Stimulated activated CD4-positive, alpha-beta T cell treated with anti-CD3 and anti-CD28 coated beads, Interleukin-2, amount 100 ng/mL, for 48 hours (primary cell): ENCODE data around the gene PRCC.

ENCODE experiments used
- DNase-seq, 2 donors: peaks; one replicate each; pipeline ENCODE4 v3.0.0-alpha.2; 2020

Gene PRCC

GRCh38 chr1:156767101-156767878 lies at the start of gene PRCC:
TSS of gene PRCC (plus strand) at chr1:156767535. CDS start at chr1:156767772, 237 bp downstream.
- DNase-seq, result peak; percentile 88

GRCh38 chr1:156721131-156721530 lies 46.2 kb upstream of the PRCC start:
- DNase-seq, result no peak

GRCh38 chr1:156721535-156721934 lies 45.8 kb upstream of the PRCC start:
- DNase-seq, result no peak

- DNase-seq, result peak; percentile 77 to 79
Measured at GRCh38 chr1:156725683-156726280, 41.6 kb upstream of the PRCC start.

- DNase-seq, result peak; percentile 53 to 64
Measured at GRCh38 chr1:156726549-156727226, 40.6 kb upstream of the PRCC start.

GRCh38 chr1:156727492-156727891 lies 39.8 kb upstream of the PRCC start:
- no peak for DNase-seq

GRCh38 chr1:156727926-156728598 lies 39.3 kb upstream of the PRCC start, which contains the start of gene METTL25B:
TSS of gene METTL25B (plus strand) at chr1:156728469. CDS start at chr1:156729105, 636 bp downstream.
- DNase-seq, result peak; percentile 75 to 76

GRCh38 chr1:156728599-156729462 lies 38.5 kb upstream of the PRCC start, which contains the start of gene ISG20L2:
TSS of gene ISG20L2 (minus strand) at chr1:156728766. CDS start at chr1:156727652, 1,114 bp downstream.
- DNase-seq, result peak; percentile 86 to 89

GRCh38 chr1:156733989-156734584 lies 33.2 kb upstream of the PRCC start:
- no peak for DNase-seq

- DNase-seq, result no peak
Measured at GRCh38 chr1:156738407-156738806, 28.9 kb upstream of the PRCC start.

GRCh38 chr1:156738916-156739315 lies 28.4 kb upstream of the PRCC start:
- DNase-seq, result no peak

GRCh38 chr1:156740237-156740740 lies 27.0 kb upstream of the PRCC start:
- no peak for DNase-seq

GRCh38 chr1:156740741-156741480 lies 26.4 kb upstream of the PRCC start, which contains the start of gene MRPL24:
TSS of gene MRPL24 (minus strand) at chr1:156741088. CDS start at chr1:156738704, 2,384 bp downstream.
- DNase-seq, result peak; percentile 87 to 91

- DNase-seq, result peak in 1 of 2 donors; percentile 33
Measured at GRCh38 chr1:156741481-156741983, 25.8 kb upstream of the PRCC start.

GRCh38 chr1:156742017-156742416 lies 25.3 kb upstream of the PRCC start:
- DNase-seq, result no peak

GRCh38 chr1:156742801-156743200 lies 24.5 kb upstream of the PRCC start:
- no peak for DNase-seq

- no peak for DNase-seq
Measured at GRCh38 chr1:156743367-156744302, 23.7 kb upstream of the PRCC start.

- DNase-seq, result no peak
Measured at GRCh38 chr1:156744344-156744743, 23.0 kb upstream of the PRCC start.
